WI38 (cell line): ENCODE measurements around the gene EIF2S3.
A peak's percentile ranks its signal among the peaks of the same experiment; 100 is the strongest.
"Not testable (repeated sequence)": the region's sequence is repeated elsewhere in the genome, so short reads cannot be mapped to it uniquely, and the experiment has no call there.

ENCODE experiments used
- H3K4me3 ChIP-seq: 2 replicates; pipeline ENCODE4 v1.5.1; 2011; ENCODE audit warnings: low read depth, mild to moderate bottlenecking, control low read depth, low read length
- TF ChIP-seq, protein P1 (sequence below): IDR thresholded peaks from 2 replicates; pipeline ENCODE4 v1.5.1; 2012; ENCODE audit warnings: low read depth, mild to moderate bottlenecking, control low read depth, low read length

The EIF2S3 gene

DNA sequence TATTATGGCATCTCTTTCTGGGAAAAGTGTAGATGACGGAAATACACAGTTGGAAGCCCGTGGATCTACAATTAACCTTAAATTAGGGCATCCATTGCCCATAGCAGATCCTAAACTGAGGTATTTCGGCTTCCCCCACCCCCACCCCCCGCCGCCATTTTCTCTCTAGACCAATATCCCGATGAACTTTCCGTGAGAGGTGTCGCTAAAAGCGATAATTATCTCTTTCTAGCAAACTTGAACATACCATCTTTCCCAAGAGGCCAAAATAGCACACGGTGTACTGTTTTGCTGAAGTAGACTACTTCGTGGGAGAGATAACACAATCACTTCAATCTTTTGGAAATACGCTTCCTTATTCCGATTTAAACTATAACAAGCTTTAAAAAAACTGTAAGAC lies 28.3 kb upstream of the EIF2S3 start:
- H3K4me3 ChIP-seq: peak overlapping the region; percentile 68
- TF ChIP-seq, protein P1, sequence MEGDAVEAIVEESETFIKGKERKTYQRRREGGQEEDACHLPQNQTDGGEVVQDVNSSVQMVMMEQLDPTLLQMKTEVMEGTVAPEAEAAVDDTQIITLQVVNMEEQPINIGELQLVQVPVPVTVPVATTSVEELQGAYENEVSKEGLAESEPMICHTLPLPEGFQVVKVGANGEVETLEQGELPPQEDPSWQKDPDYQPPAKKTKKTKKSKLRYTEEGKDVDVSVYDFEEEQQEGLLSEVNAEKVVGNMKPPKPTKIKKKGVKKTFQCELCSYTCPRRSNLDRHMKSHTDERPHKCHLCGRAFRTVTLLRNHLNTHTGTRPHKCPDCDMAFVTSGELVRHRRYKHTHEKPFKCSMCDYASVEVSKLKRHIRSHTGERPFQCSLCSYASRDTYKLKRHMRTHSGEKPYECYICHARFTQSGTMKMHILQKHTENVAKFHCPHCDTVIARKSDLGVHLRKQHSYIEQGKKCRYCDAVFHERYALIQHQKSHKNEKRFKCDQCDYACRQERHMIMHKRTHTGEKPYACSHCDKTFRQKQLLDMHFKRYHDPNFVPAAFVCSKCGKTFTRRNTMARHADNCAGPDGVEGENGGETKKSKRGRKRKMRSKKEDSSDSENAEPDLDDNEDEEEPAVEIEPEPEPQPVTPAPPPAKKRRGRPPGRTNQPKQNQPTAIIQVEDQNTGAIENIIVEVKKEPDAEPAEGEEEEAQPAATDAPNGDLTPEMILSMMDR: no peak

DNA sequence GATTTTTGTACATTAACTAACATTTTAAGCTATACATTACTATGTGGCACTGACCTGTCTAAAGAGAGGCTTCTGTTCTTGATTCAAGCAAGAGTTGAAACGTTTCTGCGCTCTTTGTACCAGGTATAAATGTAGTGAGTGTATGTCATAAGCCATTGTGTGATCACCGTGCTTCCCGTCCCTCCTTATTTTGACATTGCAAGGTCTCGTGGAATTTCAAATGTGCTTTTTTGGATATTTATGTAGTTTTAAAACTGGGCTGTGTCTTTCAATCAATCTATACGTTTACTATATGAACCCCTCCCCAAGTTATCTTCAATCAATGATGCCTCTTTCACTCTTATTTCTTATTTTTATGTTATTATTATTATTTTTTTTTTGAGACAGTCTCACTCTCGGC lies 27.7 kb upstream of the EIF2S3 start, which contains the start of gene KLHL15:
TSS of gene KLHL15 (minus strand) at position 101 of the 400 bp plus-strand sequence. CDS start 20,493 bp downstream, outside the sequence.
- TF ChIP-seq, protein P1: no peak
- peak within 1 kb of the TSS; percentile 68 for H3K4me3 ChIP-seq

DNA sequence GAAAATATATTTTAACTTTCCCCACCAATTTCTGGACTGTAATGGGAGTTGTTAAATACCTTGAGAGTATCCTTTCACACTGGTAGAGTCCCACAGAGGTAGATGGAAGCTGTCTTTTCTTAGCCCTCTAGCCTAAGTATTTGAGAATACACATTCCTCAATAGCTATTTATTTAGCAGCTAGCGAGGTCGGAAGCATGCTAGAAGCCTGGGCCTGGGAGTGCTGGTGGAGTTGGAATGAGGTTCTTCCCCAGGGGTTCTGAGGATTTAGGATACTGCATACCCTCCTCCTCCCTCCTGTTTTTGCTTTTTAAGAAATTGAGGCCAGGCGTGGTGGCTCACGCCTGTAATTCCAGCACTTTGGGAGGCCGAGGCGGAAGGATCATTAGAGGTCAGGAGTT lies 26.8 kb upstream of the EIF2S3 start:
- TF ChIP-seq, protein P1: no peak
- H3K4me3 ChIP-seq: no peak overlapping the region

DNA sequence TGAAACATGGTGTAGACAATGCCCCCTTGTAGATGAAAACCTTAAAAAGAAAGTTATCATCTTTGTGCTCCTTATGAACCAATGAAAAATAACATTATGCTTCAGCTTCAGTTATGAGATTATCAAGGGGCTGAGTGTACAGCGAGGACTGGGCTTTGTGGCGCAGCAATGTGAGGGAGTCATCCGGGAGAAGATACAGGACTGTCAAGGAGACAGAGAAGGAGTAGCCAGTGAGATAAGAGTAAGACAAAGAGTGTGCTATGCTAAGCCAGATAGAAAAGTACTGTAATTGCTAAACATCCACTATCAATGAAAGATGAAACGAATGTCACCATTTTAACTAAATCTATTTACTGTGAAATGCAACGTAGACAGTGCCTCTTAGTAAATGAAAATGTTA lies 24.2 kb upstream of the EIF2S3 start:
- H3K4me3 ChIP-seq: no peak overlapping the region
- TF ChIP-seq, protein P1: no peak

DNA sequence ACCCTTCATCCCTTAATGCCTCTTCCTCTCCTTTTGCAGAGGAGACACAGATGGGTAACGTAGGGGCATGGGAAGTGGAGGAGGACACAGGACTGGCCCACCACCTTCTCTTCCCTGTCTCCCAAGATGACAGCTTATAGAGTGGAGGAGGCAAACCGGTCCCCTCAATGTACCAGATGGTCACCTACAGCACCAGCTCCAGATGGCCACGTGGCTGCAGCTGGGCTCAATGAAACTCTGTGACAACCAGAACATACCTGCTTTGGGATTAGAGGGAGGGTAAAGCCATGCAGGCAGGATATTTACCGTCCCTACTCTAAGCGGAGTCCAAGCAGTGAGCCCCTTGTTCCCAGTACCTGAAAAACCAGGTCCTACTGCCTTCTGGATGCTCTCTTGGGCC lies 20.3 kb upstream of the EIF2S3 start:
- no peak overlapping the region for H3K4me3 ChIP-seq
- TF ChIP-seq, protein P1: no peak

DNA sequence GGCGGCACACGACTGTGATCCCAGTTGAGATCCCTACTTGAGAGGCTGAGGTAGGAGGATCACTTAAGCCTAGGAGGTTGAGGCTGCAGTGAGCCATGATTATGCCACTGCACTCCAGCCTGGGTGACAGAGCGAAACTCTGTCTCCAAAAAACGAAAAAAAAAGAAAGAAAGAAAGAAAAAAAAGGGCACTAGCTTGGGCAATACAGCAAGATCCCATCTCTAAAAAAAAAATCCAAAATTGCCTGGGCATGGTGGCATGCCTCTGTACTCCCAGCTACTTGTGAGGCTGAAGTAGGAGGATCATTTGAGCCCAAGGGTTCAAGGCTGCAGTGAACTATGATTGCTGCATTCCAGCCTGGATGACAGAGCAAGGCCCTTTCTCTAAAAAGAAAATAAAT lies 17.0 kb upstream of the EIF2S3 start:
- H3K4me3 ChIP-seq: no peak overlapping the region
- TF ChIP-seq, protein P1: no peak

DNA sequence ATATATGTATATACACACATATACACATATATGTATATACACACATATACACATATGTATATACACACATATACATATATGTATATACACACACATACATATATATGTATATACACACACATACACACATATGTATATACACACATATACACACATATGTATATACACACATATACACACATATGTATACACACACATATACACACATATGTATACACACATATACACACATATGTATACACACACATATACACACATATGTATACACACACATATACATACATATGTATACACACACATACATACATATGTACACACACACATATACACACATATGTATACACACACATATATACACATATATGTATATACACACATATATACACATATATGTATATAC lies 8.7 kb upstream of the EIF2S3 start:
- not testable (repeated sequence) for H3K4me3 ChIP-seq

DNA sequence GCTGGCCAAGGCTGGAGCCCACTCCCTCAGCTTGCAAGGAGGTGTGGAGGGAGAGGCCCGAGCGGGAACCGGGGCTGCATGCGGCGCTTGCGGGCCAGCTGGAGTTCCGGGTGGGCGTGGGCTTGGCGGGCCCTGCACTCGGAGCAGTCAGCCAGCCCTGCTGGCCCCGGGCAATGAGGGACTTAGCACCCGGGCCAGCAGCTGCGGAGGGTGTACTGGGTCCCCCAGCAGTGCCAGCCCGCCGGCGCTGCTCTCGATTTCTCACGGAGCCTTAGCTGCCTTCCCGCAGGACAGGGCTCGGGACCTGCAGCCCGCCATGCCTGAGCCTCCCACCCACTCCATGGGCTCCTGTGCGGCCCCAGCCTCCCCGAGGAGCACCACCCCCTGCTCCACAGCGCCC lies 5.1 kb upstream of the EIF2S3 start:
- H3K4me3 ChIP-seq: not testable (repeated sequence)

DNA sequence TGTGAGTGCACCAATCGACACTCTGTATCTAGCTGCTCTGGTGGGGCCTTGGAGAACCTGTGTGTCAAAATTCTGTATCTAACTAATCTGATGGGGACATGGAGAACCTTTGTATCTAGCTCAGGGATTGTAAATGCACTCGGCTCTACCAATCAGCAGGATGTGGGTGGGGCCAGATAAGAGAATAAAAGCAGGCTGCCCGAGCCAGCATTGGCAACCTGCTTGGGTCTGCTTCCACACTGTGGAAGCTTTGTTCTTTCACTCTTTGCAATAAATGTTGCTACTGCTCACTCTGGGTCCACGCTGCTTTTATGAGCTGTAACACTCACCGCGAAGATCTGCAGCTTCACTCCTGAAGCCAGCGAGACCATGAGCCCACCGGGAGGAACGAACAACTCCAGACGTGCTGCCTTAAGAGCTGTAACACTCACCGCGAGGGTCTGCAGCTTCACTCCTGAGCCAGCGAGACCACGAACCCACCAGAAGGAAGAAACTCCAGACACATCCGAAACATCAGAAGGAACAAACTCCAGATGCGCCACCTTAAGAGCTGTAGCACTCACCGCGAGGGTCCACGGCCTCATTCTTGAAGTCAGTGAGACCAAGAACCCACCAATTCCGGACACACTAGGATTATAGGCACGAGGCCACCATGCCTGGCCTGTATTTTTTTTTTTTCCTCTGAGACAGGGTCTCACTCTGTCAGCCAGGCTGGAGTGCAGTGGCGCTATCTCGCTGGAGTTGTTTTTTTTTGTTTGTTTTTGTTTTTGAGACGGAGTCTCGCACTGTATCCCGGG lies 4.0 kb upstream of the EIF2S3 start:
- not testable (repeated sequence) for H3K4me3 ChIP-seq
